Transverse colon (tissue), 4 donors: Measurements from ENCODE around the gene CDYL. TPM values are rescaled to one million over a fixed set of nuclear protein-coding genes. Genes with fewer than 3 reads are reported as not detected.

ENCODE experiments used
- DNase-seq: peaks from one replicate; pipeline ENCODE4 v3.0.0-alpha.2; 2019
- H3K27ac ChIP-seq, 4 donors: fragments of 200-600 bp; sonication (generic); 2 replicates each; pipeline ENCODE4 v1.5.1; 2016 to 2018; ENCODE audit warnings: inconsistent platforms in 4 of 4
- H3K27me3 ChIP-seq: fragments of 200-600 bp; sonication (generic); 2 replicates; pipeline ENCODE4 v1.5.1; 2017; ENCODE audit warnings: inconsistent platforms
- H3K36me3 ChIP-seq, 4 donors: fragments of 200-600 bp; sonication (generic); 2 replicates each; pipeline ENCODE4 v1.5.1; 2017 to 2019; ENCODE audit warnings: inconsistent platforms in 4 of 4
- H3K4me1 ChIP-seq, 4 donors: fragments of 200-600 bp; sonication (generic); 2 replicates each; pipeline ENCODE4 v1.5.1; 2017 to 2020; ENCODE audit warnings: inconsistent platforms in 4 of 4
- H3K4me3 ChIP-seq, 4 donors: fragments of 200-600 bp; sonication (generic); 1 replicate in 1 of 4; 2 replicates in 3 of 4; pipeline versions ENCODE4 v1.5.1 to v1.6.1; 2017 to 2019; ENCODE audit warnings: inconsistent platforms in 4 of 4
- H3K9me3 ChIP-seq, 2 donors: fragments of 200-600 bp; sonication (generic); 2 replicates each; pipeline ENCODE4 v1.5.1; 2017 to 2019; ENCODE audit warnings: inconsistent platforms in 2 of 2
- EP300 ChIP-seq: sonication (generic); formaldehyde crosslinking; IDR thresholded peaks from one replicate; pipeline ENCODE4 v1.6.1; 2017; ENCODE audit warnings: antibody characterized with exemption, low read depth
- POLR2A ChIP-seq: fragments of 450-650 bp; IDR thresholded peaks from one replicate; pipeline ENCODE4 v1.6.1; 2016; ENCODE audit warnings: antibody characterized with exemption, mild to moderate bottlenecking, moderate library complexity
- POLR2AphosphoS5 ChIP-seq, 3 donors: sonication (generic); formaldehyde crosslinking; IDR thresholded peaks; one replicate each; pipeline ENCODE4 v1.6.1; 2016; ENCODE audit warnings: antibody characterized with exemption in 3 of 3
- WGBS, 2 donors: methylation state at CpG; one replicate each; pipeline ENCODE4 v1.1.5; 2018; ENCODE audit warnings: low coverage in 1 of 2; 5-methylcytosine and 5-hydroxymethylcytosine counted together
- in situ Hi-C, 4 donors: fragments of 200-750 bp; cut with MboI; loops; one replicate each; pipeline versions ENCODE4 v1.15.0 to v1.15.1; 2017; ENCODE audit warnings: low sequenced_read_pairs in 3 of 4, low pct_ligation_motif_present in 1 of 4, low pct_unique_long_range_greater_than_20kb in 1 of 4
- intact Hi-C: fragments of 100-400 bp; cut with DNase I; formaldehyde crosslinking; loops from one replicate; pipeline ENCODE4 v1.15.1; 2023; ENCODE audit warnings: low total_unique reads
- total RNA-seq, 4 donors: library from RNA; depleted of rRNA; stranded (reverse); fragments of >200 nt; gene quantifications; one replicate each; pipeline ENCODE4 v1.1.0, GENCODE V29; 2016
- TF ChIP-seq, protein P1 (sequence below), 5 experiments: fragments of 200-600 bp in 3 of 5; fragments of 450-650 bp in 2 of 5; sonication (generic) in 3 of 5; IDR thresholded peaks; 1 replicate in 2 of 5; 2 replicates in 3 of 5; pipeline ENCODE4 v1.5.1; 2016 to 2017; ENCODE audit warnings: antibody characterized with exemption in 5 of 5, inconsistent platforms in 3 of 5, mild to moderate bottlenecking in 2 of 5, moderate library complexity in 1 of 5

CDYL gene
- total RNA-seq, 4 donors from 2014 or later, result 23.6 to 40.8 (median 30.0) TPM

DNA sequence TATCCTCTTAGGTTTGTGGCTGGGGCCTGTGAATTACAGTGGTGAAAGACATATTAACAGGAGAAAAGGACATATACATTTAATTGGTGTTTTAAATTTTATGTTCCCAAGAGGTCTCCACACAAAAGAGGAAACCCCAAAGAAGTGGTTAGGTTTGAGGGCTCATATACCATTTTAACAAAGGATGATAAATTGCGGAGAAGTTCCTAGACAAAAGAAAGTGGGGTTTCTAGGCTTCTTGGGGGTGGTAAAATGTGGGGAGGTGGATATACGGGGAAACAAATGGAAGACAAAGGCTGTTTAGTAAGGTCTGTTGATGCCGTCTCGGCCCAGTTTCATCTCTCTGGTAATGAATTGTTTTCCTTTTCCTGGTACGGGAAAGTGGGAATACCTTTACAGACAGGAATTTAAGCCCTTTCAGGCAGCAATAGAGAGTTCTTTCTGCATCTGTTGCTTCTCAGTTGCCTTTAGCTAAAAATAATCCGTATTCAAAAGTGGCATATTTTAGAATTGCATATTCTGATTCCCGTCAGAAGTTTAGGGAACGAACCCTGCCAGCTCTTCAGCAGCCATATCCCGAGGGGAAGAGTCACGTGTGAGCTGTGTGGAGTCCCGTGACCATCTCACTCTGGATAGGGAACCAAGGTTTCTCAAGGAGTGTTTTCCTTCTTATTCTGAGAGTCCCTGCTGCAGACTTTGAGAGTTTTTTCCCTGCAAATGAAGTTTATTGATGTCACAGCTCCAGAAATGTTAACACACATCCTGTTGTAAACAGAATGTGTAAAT is 123.2 kb downstream of the CDYL start:
- Histone ChIP-seq H3K27ac (no peak overlapping the region), H3K4me1 (no peaks in the 10 kb centered on the region), H3K27me3 (no peaks in the 10 kb centered on the region), H3K36me3 (peaks cover 0 to 23% (median 3%) of the 10 kb centered on the region in 4 donors), H3K9me3 (peaks cover 0 to 3% of the 10 kb centered on the region in 2 donors), H3K4me3 (no peak overlapping the region)
- intact Hi-C loops, result no loop called here
- in situ Hi-C loops, result no loop called here
- TF ChIP-seq POLR2A, result no peak
- WGBS, 2 donors, result 94 to 98% methylated on average over 8 to 11 of the region's 11 CpGs
- DNase-seq, result no peak

DNA sequence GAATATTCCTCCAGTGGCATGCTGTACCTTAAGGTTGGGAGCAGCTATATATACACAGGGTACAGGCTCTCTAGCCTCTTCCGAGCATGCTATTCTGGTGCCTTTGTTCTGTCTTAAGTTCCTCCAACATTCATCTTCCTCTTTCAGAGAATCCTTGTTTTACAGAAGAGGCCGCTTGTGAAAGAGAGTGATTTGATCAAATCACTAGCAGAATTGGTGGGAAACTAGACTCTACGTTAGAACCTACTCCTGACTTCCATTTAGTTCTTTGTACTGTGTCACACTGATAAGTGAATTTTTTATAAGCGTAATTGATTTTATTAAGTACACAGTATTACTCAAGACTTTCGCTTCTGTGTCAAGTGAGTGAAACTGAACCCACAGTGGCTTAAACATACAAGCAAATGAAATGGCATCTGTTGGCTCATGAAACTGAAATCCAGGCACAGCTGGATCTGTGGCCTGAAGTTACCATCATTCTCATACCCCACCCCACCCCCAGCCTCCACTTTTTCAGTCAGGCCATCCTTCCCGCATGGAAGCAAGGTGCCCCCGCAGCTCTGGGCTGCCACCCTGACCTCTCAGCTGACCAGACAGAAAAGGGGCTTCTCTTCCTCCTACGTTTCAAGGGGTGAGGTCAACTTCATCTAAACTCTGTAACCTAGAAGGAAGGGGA is 125.3 kb downstream of the CDYL start:
- Histone ChIP-seq H3K9me3 (peaks cover 0 to 3% of the 10 kb centered on the region in 2 donors), H3K4me1 (peaks cover 5 to 16% (median 12%) of the 10 kb centered on the region in 4 donors), H3K27me3 (no peaks in the 10 kb centered on the region), H3K27ac (no peak overlapping the region), H3K4me3 (no peak overlapping the region), H3K36me3 (peaks cover 0 to 16% (median 3%) of the 10 kb centered on the region in 4 donors)
- WGBS, 2 donors, result 71 to 78% methylated on average over 7 to 8 of the region's 8 CpGs
- intact Hi-C loops, result no loop called here
- DNase-seq, result no peak
- no peak for TF ChIP-seq POLR2AphosphoS5 (IDR thresholded peaks at IDR 0.05)
- no peak for TF ChIP-seq POLR2A
- no peak for TF ChIP-seq EP300
- TF ChIP-seq, protein P1, sequence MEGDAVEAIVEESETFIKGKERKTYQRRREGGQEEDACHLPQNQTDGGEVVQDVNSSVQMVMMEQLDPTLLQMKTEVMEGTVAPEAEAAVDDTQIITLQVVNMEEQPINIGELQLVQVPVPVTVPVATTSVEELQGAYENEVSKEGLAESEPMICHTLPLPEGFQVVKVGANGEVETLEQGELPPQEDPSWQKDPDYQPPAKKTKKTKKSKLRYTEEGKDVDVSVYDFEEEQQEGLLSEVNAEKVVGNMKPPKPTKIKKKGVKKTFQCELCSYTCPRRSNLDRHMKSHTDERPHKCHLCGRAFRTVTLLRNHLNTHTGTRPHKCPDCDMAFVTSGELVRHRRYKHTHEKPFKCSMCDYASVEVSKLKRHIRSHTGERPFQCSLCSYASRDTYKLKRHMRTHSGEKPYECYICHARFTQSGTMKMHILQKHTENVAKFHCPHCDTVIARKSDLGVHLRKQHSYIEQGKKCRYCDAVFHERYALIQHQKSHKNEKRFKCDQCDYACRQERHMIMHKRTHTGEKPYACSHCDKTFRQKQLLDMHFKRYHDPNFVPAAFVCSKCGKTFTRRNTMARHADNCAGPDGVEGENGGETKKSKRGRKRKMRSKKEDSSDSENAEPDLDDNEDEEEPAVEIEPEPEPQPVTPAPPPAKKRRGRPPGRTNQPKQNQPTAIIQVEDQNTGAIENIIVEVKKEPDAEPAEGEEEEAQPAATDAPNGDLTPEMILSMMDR (IDR thresholded peaks at IDR 0.05), result no peak
- in situ Hi-C loops, result no loop called here

DNA sequence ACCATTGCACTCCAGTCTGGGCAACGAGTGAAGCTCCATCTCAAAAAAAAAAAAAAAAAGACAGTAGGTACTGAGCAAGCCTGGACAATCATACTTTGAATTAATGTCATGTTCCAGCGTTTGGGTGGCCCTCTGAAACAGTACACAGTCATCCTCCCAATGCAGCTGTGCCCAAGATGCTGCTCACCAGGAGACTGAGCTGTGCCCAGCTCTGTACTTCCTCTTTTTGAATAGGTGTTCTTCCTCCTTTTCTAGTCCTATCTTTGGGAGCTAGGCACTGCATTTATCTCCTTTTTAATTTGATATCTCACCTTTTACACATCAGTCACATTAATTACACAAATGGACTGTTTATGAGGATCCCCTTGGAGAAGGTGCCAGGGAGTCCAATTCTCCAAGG is 126.2 kb downstream of the CDYL start:
- WGBS, 2 donors, result 73% methylated on average over 2 of the region's 2 CpGs; no CpG with 5 or more reads in 1 of the 2 donors
- no peaks in the 10 kb centered on the region for H3K27me3 ChIP-seq

DNA sequence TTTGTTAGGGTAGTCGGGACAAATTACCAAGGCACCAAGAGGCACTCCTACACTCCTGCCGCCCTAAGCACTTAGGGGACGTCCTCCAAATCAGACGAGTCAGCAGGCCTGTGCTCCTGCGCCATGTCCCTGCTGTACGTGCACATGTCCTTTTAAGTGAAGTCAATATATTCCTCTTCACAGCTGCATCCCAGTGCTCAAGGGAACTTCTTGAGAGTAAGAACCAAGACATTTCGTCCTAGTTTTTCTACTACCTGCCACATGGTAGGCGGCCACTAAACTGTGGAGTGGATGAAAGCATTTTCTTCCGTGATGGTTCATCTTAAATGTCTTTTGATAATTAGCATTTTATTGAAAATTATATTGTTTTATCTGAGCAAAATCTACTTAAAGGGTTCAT is 126.9 kb downstream of the CDYL start:
- Histone ChIP-seq H3K27me3 (no peaks in the 10 kb centered on the region), H3K27ac (no peak overlapping the region), H3K4me1 (peaks cover 5 to 32% (median 28%) of the 10 kb centered on the region in 4 donors), H3K4me3 (no peak overlapping the region), H3K9me3 (peaks cover 0 to 3% of the 10 kb centered on the region in 2 donors), H3K36me3 (peaks cover 0 to 12% (median 3%) of the 10 kb centered on the region in 4 donors)
- intact Hi-C loops, result no loop called here
- 97% methylated on average over 9 of the region's 9 CpGs for WGBS, 2 donors
- DNase-seq, result no peak
- in situ Hi-C loops, result no loop called here
- no peak for TF ChIP-seq POLR2AphosphoS5 (IDR thresholded peaks at IDR 0.05)
- no peak for TF ChIP-seq POLR2A
- TF ChIP-seq EP300, result no peak
- TF ChIP-seq, protein P1 (IDR thresholded peaks at IDR 0.05), result no peak

More for the DNA sequence above, 126.2 kb downstream of the CDYL start:
- in situ Hi-C loops, result no loop called here
- DNase-seq, result no peak
- H3K36me3 ChIP-seq, result peaks cover 0 to 15% (median 3%) of the 10 kb centered on the region in 4 donors
- intact Hi-C loops, result no loop called here
- H3K4me3 ChIP-seq, result no peak overlapping the region
- no peak overlapping the region for H3K27ac ChIP-seq
- peaks cover 5 to 25% (median 20%) of the 10 kb centered on the region in 4 donors for H3K4me1 ChIP-seq
- H3K9me3 ChIP-seq, result peaks cover 0 to 3% of the 10 kb centered on the region in 2 donors
- TF ChIP-seq POLR2A (no peak), POLR2AphosphoS5 (IDR thresholded peaks at IDR 0.05) (no peak), EP300 (no peak)
- TF ChIP-seq, protein P1 (IDR thresholded peaks at IDR 0.05), result no peak
